ENCODE data around the gene GCN1. TPM values are rescaled to one million over a fixed set of nuclear protein-coding genes. Genes with fewer than 3 reads are reported as not detected.
"Not testable (repeated sequence)": the region's sequence is repeated elsewhere in the genome, so short reads cannot be mapped to it uniquely, and the experiment has no call there.

Gene GCN1
- total RNA-seq, 1 experiment from 2014 or later: 116 TPM

GRCh38 chr12:120196363-120196762 lies 1.8 kb upstream of the GCN1 start:
- ChIA-PET POLR2A (ENCODE audit: unreplicated experiment) (interaction anchor here (0.6 kb wide), 1 partner anchor 35 kb away, joined by 3 read pairs; no protein-coding TSS in a partner anchor), CTCF (no interaction called here)
- H3K4me2 ChIP-seq: peak overlapping the region; percentile 100
- peak in 1 of 2 experiments; percentile 35 for DNase-seq
- H3K4me3 ChIP-seq: peak overlapping the region; percentile 64; the same call in 1 of the 2 replicates
- no peaks in the 10 kb centered on the region for H3K9me2 ChIP-seq (ENCODE audit: insufficient read depth)
- no TSS peak for BruUV-seq (replicated peaks)
- TF ChIP-seq, protein P1, sequence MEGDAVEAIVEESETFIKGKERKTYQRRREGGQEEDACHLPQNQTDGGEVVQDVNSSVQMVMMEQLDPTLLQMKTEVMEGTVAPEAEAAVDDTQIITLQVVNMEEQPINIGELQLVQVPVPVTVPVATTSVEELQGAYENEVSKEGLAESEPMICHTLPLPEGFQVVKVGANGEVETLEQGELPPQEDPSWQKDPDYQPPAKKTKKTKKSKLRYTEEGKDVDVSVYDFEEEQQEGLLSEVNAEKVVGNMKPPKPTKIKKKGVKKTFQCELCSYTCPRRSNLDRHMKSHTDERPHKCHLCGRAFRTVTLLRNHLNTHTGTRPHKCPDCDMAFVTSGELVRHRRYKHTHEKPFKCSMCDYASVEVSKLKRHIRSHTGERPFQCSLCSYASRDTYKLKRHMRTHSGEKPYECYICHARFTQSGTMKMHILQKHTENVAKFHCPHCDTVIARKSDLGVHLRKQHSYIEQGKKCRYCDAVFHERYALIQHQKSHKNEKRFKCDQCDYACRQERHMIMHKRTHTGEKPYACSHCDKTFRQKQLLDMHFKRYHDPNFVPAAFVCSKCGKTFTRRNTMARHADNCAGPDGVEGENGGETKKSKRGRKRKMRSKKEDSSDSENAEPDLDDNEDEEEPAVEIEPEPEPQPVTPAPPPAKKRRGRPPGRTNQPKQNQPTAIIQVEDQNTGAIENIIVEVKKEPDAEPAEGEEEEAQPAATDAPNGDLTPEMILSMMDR (conservative IDR thresholded peaks at IDR 0.05): no peak
- TF ChIP-seq EZH2 (IDR thresholded peaks at IDR 0.05; ENCODE audit: low read depth): no peak
- intact Hi-C loops (cut with micrococcal nuclease; ENCODE audit: unreplicated experiment): no loop called here
- H3F3A ChIP-seq (ENCODE audit: insufficient read depth, low read depth): peaks cover 60% of the 10 kb centered on the region
- H3K27me3 ChIP-seq (ENCODE audit: insufficient read depth, low read depth): no peaks in the 10 kb centered on the region
- H3K27ac ChIP-seq: peak overlapping the region; percentile 93
- no peaks in the 10 kb centered on the region for H3K9me3 ChIP-seq (ENCODE audit: insufficient read depth, low read depth)
- H3K36me3 ChIP-seq (ENCODE audit: low read depth): peaks cover 34% of the 10 kb centered on the region
- H4K20me1 ChIP-seq (ENCODE audit: insufficient read depth): peaks cover 47% of the 10 kb centered on the region
- H3K4me1 ChIP-seq (replicated peaks; ENCODE audit: insufficient read depth): peaks cover 46% of the 10 kb centered on the region
- H3K79me2 ChIP-seq (ENCODE audit: low read depth): peaks cover 74% of the 10 kb centered on the region
- no peak overlapping the region for H2AFZ ChIP-seq

GRCh38 chr12:120194226-120194533 lies 335 bp downstream of the GCN1 start:
- Histone ChIP-seq H4K20me1 (ENCODE audit: insufficient read depth) (peaks cover 35% of the 10 kb centered on the region), H3K79me2 (ENCODE audit: low read depth) (peaks cover 70% of the 10 kb centered on the region), H2AFZ (peak overlapping the region; percentile 75; the same call in 1 of the 2 replicates), H3K27ac (peak overlapping the region; percentile 93), H3K36me3 (ENCODE audit: low read depth) (peaks cover 22% of the 10 kb centered on the region), H3K27me3 (ENCODE audit: insufficient read depth, low read depth) (no peaks in the 10 kb centered on the region), H3K9me3 (ENCODE audit: insufficient read depth, low read depth) (no peaks in the 10 kb centered on the region), H3K9me2 (ENCODE audit: insufficient read depth) (no peaks in the 10 kb centered on the region), H3K4me1 (replicated peaks; ENCODE audit: insufficient read depth) (peaks cover 40% of the 10 kb centered on the region), H3K4me3 (peak overlapping the region; percentile 64), H3K4me2 (peak overlapping the region; percentile 100), H3F3A (ENCODE audit: insufficient read depth, low read depth) (peaks cover 45% of the 10 kb centered on the region)
- DNase-seq: no peak
- TF ChIP-seq EZH2 (IDR thresholded peaks at IDR 0.05; ENCODE audit: low read depth): no peak
- TF ChIP-seq, protein P1 (conservative IDR thresholded peaks at IDR 0.05): no peak
- POLR2A ChIA-PET (ENCODE audit: unreplicated experiment): no interaction called here
- BruUV-seq (replicated peaks): no TSS peak
- intact Hi-C loops (cut with micrococcal nuclease; ENCODE audit: unreplicated experiment): no loop called here
- CTCF ChIA-PET: no interaction called here

- Histone ChIP-seq H4K20me1 (ENCODE audit: insufficient read depth) (peaks cover 26% of the 10 kb centered on the region), H3K27ac (peak overlapping the region; percentile 93; the same call in 1 of the 2 replicates), H3K4me3 (peak overlapping the region; percentile 64; the same call in 1 of the 2 replicates), H3K4me1 (replicated peaks; ENCODE audit: insufficient read depth) (peaks cover 31% of the 10 kb centered on the region), H3K36me3 (ENCODE audit: low read depth) (peaks cover 19% of the 10 kb centered on the region; the same call in 1 of the 2 replicates), H3K79me2 (ENCODE audit: low read depth) (peaks cover 61% of the 10 kb centered on the region), H3F3A (ENCODE audit: insufficient read depth, low read depth) (peaks cover 36% of the 10 kb centered on the region), H3K4me2 (peak overlapping the region; percentile 100)
- intact Hi-C loops (cut with micrococcal nuclease; ENCODE audit: unreplicated experiment); H2AFZ ChIP-seq; DNase-seq; BruUV-seq (replicated peaks); H3K27me3 ChIP-seq (ENCODE audit: insufficient read depth, low read depth); H3K9me2 ChIP-seq (ENCODE audit: insufficient read depth); H3K9me3 ChIP-seq (ENCODE audit: insufficient read depth, low read depth): not testable (repeated sequence)
- ChIA-PET CTCF (interaction anchor here (0.5 kb wide), 1 partner anchor 255 kb away, joined by 5 read pairs; no protein-coding TSS in a partner anchor), POLR2A (ENCODE audit: unreplicated experiment) (interaction anchor here (0.6 kb wide), 1 partner anchor 201 kb away, joined by 3 read pairs; no protein-coding TSS in a partner anchor)
Measured at GRCh38 chr12:120193286-120193685, 1.2 kb downstream of the GCN1 start.

Data from PC-9 (cell line).